Vagina (tissue), 2 donors: Measurements from ENCODE around the gene DDIT3.

Source experiments
- POLR2A ChIP-seq, 2 donors: fragments of 450-650 bp; IDR thresholded peaks; one replicate each; pipeline ENCODE4 v1.6.1; 2017; ENCODE audit warnings: antibody characterized with exemption in 2 of 2, mild to moderate bottlenecking in 2 of 2, moderate library complexity in 2 of 2
- TF ChIP-seq, protein P1 (sequence below), 3 experiments: fragments of 450-650 bp in 2 of 3; fragments of 200-600 bp in 1 of 3; sonication (generic) in 1 of 3; IDR thresholded peaks; one replicate each; pipeline ENCODE4 v1.5.1; 2017 to 2019; ENCODE audit warnings: antibody characterized with exemption in 3 of 3, mild to moderate bottlenecking in 2 of 3, moderate library complexity in 2 of 3

DNA sequence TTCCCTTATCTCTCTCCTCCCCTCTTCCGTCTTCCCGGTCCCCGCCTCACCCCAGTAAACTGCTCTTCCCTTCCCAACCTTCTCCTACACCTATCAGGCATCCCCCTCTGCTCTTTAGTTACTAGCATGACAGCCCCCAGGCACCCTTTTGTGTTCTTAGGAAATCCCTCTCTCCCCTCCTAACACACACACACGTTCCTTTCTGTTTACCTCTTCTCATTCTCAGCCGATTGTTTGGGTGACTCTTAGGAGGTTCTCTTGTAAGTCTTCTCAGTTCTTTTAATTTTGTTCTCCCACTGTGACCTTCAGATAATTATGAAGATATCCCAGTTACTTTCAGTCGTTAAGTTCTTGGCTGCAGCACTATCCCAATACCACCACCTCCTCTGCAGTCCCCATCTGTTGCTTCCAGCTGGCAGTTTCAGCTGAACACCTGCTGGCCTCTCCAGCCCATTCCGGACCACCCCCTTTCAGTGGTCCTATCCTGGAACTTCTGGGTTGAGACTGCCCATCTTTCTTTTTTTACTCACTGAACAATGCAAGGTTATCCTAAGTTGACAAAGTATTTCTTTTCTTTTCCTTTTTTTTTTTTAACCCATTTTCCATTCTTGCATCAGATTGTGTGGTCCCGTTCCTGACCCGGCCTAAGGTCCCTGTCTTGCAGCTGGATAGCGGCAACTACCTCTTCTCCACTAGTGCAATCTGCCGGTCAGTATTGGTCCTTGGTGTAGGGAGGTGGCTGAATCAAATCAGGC lies 31.7 kb downstream of the DDIT3 start:
- TF ChIP-seq, protein P1, sequence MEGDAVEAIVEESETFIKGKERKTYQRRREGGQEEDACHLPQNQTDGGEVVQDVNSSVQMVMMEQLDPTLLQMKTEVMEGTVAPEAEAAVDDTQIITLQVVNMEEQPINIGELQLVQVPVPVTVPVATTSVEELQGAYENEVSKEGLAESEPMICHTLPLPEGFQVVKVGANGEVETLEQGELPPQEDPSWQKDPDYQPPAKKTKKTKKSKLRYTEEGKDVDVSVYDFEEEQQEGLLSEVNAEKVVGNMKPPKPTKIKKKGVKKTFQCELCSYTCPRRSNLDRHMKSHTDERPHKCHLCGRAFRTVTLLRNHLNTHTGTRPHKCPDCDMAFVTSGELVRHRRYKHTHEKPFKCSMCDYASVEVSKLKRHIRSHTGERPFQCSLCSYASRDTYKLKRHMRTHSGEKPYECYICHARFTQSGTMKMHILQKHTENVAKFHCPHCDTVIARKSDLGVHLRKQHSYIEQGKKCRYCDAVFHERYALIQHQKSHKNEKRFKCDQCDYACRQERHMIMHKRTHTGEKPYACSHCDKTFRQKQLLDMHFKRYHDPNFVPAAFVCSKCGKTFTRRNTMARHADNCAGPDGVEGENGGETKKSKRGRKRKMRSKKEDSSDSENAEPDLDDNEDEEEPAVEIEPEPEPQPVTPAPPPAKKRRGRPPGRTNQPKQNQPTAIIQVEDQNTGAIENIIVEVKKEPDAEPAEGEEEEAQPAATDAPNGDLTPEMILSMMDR (IDR thresholded peaks at IDR 0.05): no peak
- no peak for TF ChIP-seq POLR2A (IDR thresholded peaks at IDR 0.05)
